Left cardiac atrium (tissue), 4 donors: ENCODE measurements around the gene AIFM2. TPM values are rescaled to one million over a fixed set of nuclear protein-coding genes. Genes with fewer than 3 reads are reported as not detected.
"Not testable (repeated sequence)": the region's sequence is repeated elsewhere in the genome, so short reads cannot be mapped to it uniquely, and the experiment has no call there.

ENCODE experiments used
- ATAC-seq, 2 donors: fragments of 200-7000 bp; cut with Tn5 transposase; one replicate each; pipeline ENCODE4 v1.9.1; 2020; ENCODE audit warnings: mild to moderate bottlenecking in 2 of 2, moderate library complexity in 2 of 2
- DNase-seq: peaks from one replicate; pipeline ENCODE4 v3.0.0-alpha.2; 2020
- intact Hi-C, 2 donors: fragments of 100-400 bp; cut with DNase I; formaldehyde crosslinking; loops; one replicate each; pipeline versions ENCODE4 v1.14.1 to v1.15.1; 2022 to 2023
- total RNA-seq, 2 donors: library from RNA; stranded (reverse); fragmentation: NEBNext Ultra II Directional; extraction: Animal tissue kit (Norgen Biotek cat#: 25700); gene quantifications; one replicate each; pipeline ENCODE4 v1.2.1, GENCODE V29; 2021
- donor health status: DM: no; HTN: yes; CAD: no.
- donor health status: DM: no; HTN: yes; CAD: no; lungs with severe emphysema.
- donor health status: DM: yes; HTN: yes; CAD: no.
- donor health status: Dilated cardiomyopathy.

AIFM2 gene
- total RNA-seq, 2 donors from 2014 or later: 19.3 to 20.7 TPM

GRCh38 chr10:70125918-70126552 lies 6.6 kb downstream of the AIFM2 start:
- no peak for DNase-seq
- intact Hi-C loops: no loop called here
- ATAC-seq: no peak

GRCh38 chr10:70124918-70125317 lies 7.7 kb downstream of the AIFM2 start:
- ATAC-seq (no peak), DNase-seq (no peak)
- intact Hi-C loops: no loop called here

DNA sequence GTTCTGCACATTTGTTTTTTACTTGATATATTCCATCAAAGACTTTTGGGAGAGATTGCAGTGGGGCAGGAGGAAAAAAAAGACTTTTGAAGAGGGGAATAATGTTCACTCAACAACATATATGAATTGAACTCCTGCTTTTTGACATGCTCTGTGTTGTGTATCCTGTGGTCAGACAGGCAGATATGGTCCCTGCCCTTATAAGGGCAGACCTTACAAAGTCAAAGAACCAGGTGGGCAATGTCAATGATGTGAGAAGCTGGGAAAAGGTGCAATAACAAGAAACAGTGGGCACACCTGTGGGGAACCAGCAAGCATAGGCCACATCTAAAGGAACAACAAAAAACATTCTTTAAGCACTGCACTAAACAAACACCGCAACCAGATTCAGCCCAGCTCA lies 8.2 kb downstream of the AIFM2 start:
- no peak for ATAC-seq
- intact Hi-C loops: no loop called here

DNA sequence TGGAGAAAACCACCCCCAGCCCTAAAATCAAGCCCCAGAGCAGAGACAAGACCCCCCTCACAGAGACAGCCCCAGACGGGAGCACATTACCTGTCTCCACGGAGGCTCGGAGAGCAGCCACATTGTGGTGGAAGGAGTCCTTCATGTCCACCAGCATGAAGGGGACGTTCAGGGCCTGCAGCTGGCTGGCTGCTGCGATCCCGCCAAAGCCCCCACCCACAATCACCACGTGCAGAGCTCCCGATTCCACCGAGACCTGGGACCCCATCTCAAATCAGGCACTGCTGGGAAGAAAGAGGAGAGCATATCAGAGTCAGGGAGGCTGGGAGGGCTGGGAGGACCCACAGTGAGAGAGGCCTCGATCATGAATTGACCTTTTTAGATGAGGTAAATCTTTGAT lies 8.8 kb downstream of the AIFM2 start:
- no peak for DNase-seq
- ATAC-seq: no peak
- intact Hi-C loops: no loop called here

More for the DNA sequence above, 8.2 kb downstream of the AIFM2 start:
- no peak for DNase-seq

GRCh38 chr10:70123166-70123565 lies 9.5 kb downstream of the AIFM2 start:
- ATAC-seq, DNase-seq, intact Hi-C loops: not testable (repeated sequence)

GRCh38 chr10:70122742-70123141 lies 9.9 kb downstream of the AIFM2 start:
- intact Hi-C loops: no loop called here
- DNase-seq: no peak
- ATAC-seq: no peak

GRCh38 chr10:70121281-70121949 lies 11.2 kb downstream of the AIFM2 start:
- intact Hi-C loops: no loop called here
- DNase-seq: no peak
- no peak for ATAC-seq

GRCh38 chr10:70120417-70120816 lies 12.2 kb downstream of the AIFM2 start:
- intact Hi-C loops: no loop called here
- no peak for DNase-seq
- no peak for ATAC-seq

DNA sequence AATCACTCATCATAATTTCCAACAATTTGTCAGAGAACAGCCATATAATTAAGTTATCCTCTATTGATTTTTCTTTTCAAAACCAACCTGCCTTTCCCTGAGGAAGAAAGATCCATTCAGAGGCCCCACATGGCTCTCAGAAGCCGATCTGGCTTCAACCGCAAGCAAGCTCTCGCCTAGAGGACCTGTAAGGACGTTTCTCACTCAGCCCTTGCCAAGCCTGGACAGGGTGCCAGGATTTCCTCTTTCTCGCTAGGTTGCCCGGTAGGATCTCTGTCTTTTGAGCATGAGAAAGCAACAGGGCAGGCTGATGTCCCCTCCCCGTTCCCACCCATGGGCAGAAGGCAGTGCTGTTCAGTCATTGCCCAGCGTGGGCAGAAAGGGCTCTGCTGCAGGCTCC lies 13.0 kb downstream of the AIFM2 start:
- no peak for DNase-seq
- intact Hi-C loops: no loop called here
- ATAC-seq: no peak

GRCh38 chr10:70119197-70119596 lies 13.4 kb downstream of the AIFM2 start:
- no peak for ATAC-seq
- intact Hi-C loops: no loop called here
- no peak for DNase-seq

DNA sequence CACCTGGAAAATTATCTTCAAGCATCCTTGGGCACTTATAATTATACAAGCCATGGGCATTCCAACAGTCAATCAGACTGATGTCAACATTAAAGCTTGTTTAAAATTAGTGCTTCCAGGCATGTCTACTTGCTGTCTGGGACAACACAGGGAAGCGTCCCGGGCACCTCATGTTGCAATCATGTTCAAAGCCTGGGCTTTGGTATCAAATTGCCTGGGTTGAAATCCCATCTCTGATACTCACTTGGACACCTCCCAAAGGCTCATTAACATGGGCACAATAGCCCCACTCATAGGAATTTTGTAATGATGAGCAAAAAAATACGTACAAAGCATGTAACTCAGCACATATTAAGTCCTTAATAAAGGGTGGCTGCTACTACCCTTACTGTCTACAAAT lies 14.4 kb downstream of the AIFM2 start:
- no peak for DNase-seq
- ATAC-seq: no peak
- intact Hi-C loops: no loop called here

GRCh38 chr10:70117646-70118045 lies 15.0 kb downstream of the AIFM2 start:
- intact Hi-C loops: no loop called here
- no peak for ATAC-seq
- no peak for DNase-seq

DNA sequence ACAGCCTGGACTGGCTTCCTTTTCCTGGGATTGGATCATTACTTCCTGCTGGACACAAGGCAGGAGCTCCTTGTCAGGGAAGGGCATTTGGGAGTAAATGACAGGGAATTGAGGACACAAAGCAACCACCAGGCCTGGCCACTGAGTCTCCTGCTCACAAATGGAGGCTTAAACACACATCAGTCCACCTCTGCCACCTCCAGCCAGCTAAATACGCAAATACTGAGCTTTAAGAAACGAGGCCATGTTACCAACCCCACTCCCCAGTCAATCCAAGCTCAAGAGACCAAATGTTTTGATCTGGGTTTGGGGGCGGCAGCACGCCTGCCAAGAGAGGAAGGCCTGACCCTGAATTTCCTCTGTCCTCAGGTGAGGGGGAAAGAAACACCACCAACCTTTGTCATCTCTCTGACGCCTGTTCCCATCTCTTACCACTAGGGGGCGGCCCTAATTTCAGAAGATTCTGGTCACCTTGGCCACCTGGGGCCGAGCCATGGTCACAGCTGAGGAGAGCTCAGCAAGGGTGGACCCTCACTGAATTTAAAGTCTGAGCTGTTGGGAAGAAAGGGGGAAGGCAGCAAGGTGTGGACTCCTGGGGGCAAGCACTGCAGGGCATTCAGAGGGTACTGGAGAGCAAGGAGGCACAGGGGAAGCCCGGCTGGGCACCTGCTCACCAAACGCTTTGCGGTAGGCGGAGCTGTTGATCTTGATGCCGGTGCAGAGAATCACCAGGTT lies 16.5 kb downstream of the AIFM2 start:
- DNase-seq (peak; percentile 56), ATAC-seq (peak; percentile 31 to 34)
- intact Hi-C loops: no loop called here

GRCh38 chr10:70114902-70115301 lies 17.7 kb downstream of the AIFM2 start:
- intact Hi-C loops: no loop called here
- no peak for DNase-seq
- no peak for ATAC-seq

DNA sequence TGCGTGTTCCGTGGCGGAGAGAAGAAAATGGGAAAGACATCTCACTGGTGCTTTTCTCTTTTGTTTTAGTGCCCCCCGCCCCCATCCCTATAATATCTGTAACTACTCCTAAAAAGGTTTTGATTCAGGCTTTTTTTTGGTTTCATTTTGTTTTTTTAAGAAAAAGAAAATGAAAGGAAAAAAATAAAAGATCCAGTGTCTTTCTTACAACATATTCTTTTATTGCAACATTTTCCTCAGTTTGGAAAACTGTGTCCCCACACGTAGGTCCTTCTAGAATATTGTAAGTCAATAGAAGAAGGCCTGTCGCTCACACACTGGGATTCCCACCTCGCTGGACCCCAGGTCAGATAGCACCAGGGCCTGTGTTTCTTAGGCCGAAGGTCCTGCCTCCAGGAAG lies 20.6 kb downstream of the AIFM2 start:
- intact Hi-C loops: no loop called here
- no peak for DNase-seq
- no peak for ATAC-seq

DNA sequence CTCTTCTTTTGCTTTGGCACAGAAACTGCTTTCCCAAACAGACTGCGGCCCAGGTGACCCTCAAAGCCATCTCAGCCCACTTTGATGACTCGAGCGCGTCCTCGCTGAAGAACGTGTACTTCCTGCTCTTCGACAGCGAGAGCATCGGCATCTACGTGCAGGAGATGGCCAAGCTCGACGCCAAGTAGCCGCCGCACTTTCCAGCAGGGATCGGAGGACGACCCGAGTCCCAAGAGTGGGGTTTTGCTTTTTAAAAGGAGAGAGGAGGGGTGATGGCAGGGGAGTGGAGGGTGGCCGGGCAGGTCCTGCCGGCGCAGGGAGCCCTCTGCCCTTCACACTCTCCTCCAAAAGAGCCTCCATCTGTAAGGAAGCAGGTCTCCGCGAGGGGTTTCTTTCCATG lies 21.1 kb downstream of the AIFM2 start:
- ATAC-seq (no peak), DNase-seq (no peak)
- intact Hi-C loops: no loop called here

GRCh38 chr10:70109064-70109729 lies 23.4 kb downstream of the AIFM2 start:
- intact Hi-C loops: no loop called here
- DNase-seq (no peak), ATAC-seq (peak in 1 of 2 donors; percentile 41)

DNA sequence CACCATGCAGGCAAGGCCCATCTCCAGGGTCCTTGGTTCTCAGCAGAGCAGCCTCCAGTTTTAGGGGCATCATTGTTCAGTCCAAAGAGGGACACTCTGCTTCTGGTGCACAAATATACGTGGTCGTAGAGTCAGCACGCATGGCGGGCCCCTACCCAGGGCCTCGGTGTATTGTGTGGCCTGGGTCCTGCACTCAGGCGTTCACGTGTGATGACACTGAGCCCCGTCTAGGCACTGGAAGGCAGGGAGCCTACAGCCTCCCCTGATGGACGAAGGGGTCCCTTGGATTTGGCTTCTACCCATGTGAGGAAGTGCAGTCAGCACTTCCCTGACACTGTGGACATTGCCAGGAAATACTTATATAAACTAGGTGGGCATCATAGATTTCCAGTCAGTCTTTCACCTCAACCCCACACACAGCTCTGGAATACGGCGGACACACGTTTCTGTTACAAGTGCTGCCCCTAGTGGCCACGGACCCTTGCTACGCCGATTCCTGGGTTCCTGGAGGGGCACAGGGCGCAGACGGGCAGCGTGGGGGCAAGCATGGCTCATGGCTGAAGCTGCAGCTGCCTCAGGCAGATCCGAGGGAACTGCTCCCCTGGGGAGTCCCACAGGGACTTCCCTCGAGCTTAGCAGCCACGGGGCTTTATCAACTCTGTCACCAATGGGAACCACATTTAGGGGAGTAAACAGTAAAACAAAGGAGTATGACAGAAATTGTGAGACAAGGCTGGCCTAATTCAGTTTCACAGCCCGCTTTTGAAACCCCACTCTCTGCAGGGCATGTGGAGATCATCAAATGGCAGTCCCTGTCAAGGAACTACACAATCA lies 25.4 kb downstream of the AIFM2 start:
- ATAC-seq: peak; percentile 28 to 31
- peak; percentile 43 for DNase-seq
- intact Hi-C loops: no loop called here

DNA sequence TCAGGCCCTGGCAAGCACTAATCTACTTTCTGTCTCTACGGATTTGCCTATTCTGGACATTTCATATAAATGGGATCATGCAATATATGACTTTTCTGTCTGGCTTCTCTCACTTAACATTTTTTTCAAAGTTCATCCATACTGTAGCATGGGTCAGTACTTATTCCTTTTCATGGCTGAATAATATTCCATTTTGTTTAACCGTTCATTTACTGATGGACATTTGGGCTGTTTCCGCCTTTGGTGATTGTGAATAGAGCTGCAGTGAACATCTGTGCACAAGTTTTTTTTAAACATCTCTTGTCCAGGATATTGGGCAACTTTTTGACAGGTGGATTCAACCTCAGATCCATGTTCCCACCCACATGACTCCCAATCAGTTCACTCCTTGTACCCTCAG lies 31.0 kb downstream of the AIFM2 start:
- ATAC-seq (no peak), DNase-seq (no peak)

More for the DNA sequence above, 31.0 kb downstream of the AIFM2 start:
- intact Hi-C loops: no loop called here
